K562 (cell line): Measurements from ENCODE around the gene PCK1. TPM values are rescaled to one million over a fixed set of nuclear protein-coding genes. Genes with fewer than 3 reads are reported as not detected.

Experiments used
- ATAC-seq: fragments of 200-7000 bp; cut with Tn5 transposase; 3 replicates; pipeline ENCODE4 v1.9.1; 2020; ENCODE audit warnings: moderate library complexity
- BruUV-seq: library from RNA; stranded (reverse); fragments of 400-500 nt; replicated peaks from 2 replicates; lab custom pipeline; 2021; lab: Mats Ljungman, UMichigan
- CTCF ChIA-PET: fragments of 300-600 bp; formaldehyde crosslinking; extraction: SDS; loops from one replicate; lab custom pipeline; 2021; ENCODE audit warnings: low intra/inter-chr PET ratio; lab: Yijun Ruan, JAX
- POLR2A ChIA-PET: fragments of 300-600, 350-650 bp; sonication (Branson Sonifier 250); formaldehyde crosslinking; extraction: SDS; loops from one replicate; lab custom pipeline; 2021; ENCODE audit warnings: antibody characterized with exemption, inconsistent platforms; lab: Yijun Ruan, JAX
- DNase-seq, 4 experiments: peaks; one replicate each; pipeline versions ENCODE4 v3.0.0 to v3.0.0-alpha.2; 2011 to 2018; ENCODE audit warnings: low spot score in 3 of 4, mixed read lengths in 3 of 4; ENCODE audit errors: extremely low read depth in 1 of 4
- FAIRE-seq: peaks from 2 replicates; lab custom pipeline; 2011; peaks lifted over from hg19 to GRCh38; lab: Jason Lieb, UNC
- H2AFZ ChIP-seq: 2 replicates; pipeline ENCODE4 v1.6.0; 2011; ENCODE audit warnings: low read depth, low read length, control low read depth, inconsistent platforms
- H3K27ac ChIP-seq: fragments of 200-600 bp; 3 replicates; pipeline ENCODE4 v1.8.0; 2011; ENCODE audit warnings: low read depth, mild to moderate bottlenecking, control low read depth, inconsistent platforms, low read length, moderate library complexity, mixed read lengths; ENCODE audit errors: extremely low read depth
- H3K27me3 ChIP-seq, 2 experiments: fragments of 300-600 bp in 1 of 2; 2 replicates in 1 of 2; 3 replicates in 1 of 2; pipeline versions ENCODE4 v1.6.0 to v1.8.0; 2011; ENCODE audit warnings: inconsistent platforms in 2 of 2, low read length in 2 of 2, mild to moderate bottlenecking in 1 of 2, mixed read lengths in 1 of 2, moderate library complexity in 1 of 2; ENCODE audit not compliant: control insufficient read depth in 2 of 2, insufficient read depth in 2 of 2
- H3K36me3 ChIP-seq: fragments of 300-600 bp; 3 replicates; pipeline ENCODE4 v1.8.0; 2011; ENCODE audit warnings: mild to moderate bottlenecking, low read length, inconsistent platforms; ENCODE audit not compliant: control insufficient read depth, insufficient read depth
- H3K4me1 ChIP-seq, 2 experiments: fragments of 200-600 bp in 1 of 2; replicated peaks in 1 of 2; 2 replicates in 1 of 2; 3 replicates in 1 of 2; pipeline versions ENCODE4 v1.5.1 to v1.8.0; 2011; ENCODE audit warnings: inconsistent platforms in 2 of 2, low read length in 2 of 2, mild to moderate bottlenecking in 1 of 2, mixed read lengths in 1 of 2, moderate library complexity in 1 of 2; ENCODE audit not compliant: control insufficient read depth in 2 of 2, insufficient read depth in 2 of 2
- H3K4me2 ChIP-seq: 2 replicates; pipeline ENCODE4 v1.6.1; 2011; ENCODE audit warnings: low read length, control low read depth, inconsistent platforms, mixed read lengths; ENCODE audit not compliant: insufficient read depth
- H3K4me3 ChIP-seq: fragments of 200-600 bp; sonication (generic), shearing (Covaris generic); 2 replicates; pipeline ENCODE4 v1.5.1; 2016; ENCODE audit warnings: control low read depth, inconsistent platforms
- H3K79me2 ChIP-seq: fragments of 200-600 bp; 3 replicates; pipeline ENCODE4 v1.8.0; 2011; ENCODE audit warnings: low read length, inconsistent platforms; ENCODE audit not compliant: control insufficient read depth, insufficient read depth
- H3K9ac ChIP-seq, 2 experiments: 2 replicates each; pipeline versions ENCODE4 v1.6.0 to v1.6.1; 2011; ENCODE audit warnings: low read depth in 2 of 2, low read length in 2 of 2, control low read depth in 1 of 2, inconsistent platforms in 1 of 2, mild to moderate bottlenecking in 1 of 2, mixed read lengths in 1 of 2; ENCODE audit not compliant: insufficient read depth in 1 of 2
- H3K9me1 ChIP-seq: one replicate; pipeline ENCODE4 v1.6.0; 2011; ENCODE audit warnings: inconsistent platforms, mild to moderate bottlenecking, low read length, moderate library complexity; ENCODE audit not compliant: control insufficient read depth, insufficient read depth
- H3K9me3 ChIP-seq: replicated peaks from 2 replicates; pipeline ENCODE4 v1.5.1; 2011; ENCODE audit warnings: low read depth, low read length, inconsistent platforms; ENCODE audit not compliant: control insufficient read depth, insufficient read depth
- H4K20me1 ChIP-seq: replicated peaks from 2 replicates; pipeline ENCODE4 v1.6.1; 2011; ENCODE audit warnings: low read length, inconsistent platforms, mixed read lengths; ENCODE audit not compliant: control insufficient read depth, insufficient read depth
- CBFA2T3 ChIP-seq: fragments of 450-650 bp; IDR thresholded peaks from 2 replicates; pipeline ENCODE4 v1.6.1; 2017
- IRF2 ChIP-seq: sonication (generic); formaldehyde crosslinking; IDR thresholded peaks from 2 replicates; pipeline ENCODE4 v1.8.1; 2022; ENCODE audit warnings: mild to moderate bottlenecking, missing genetic modification reagents
- KDM2B ChIP-seq: fragments of 250-450 bp; sonication (Bioruptor Pico); IDR thresholded peaks from 2 replicates; pipeline ENCODE4 v1.8.0; 2021; ENCODE audit warnings: mild to moderate bottlenecking, moderate library complexity
- MAFG ChIP-seq: fragments of 450-650 bp; conservative IDR thresholded peaks from 2 replicates; pipeline ENCODE4 v1.6.1; 2016; ENCODE audit warnings: missing genetic modification characterization, missing compliant biosample characterization
- NELFE ChIP-seq: IDR thresholded peaks from 2 replicates; pipeline ENCODE4 v1.6.1; 2011; ENCODE audit warnings: mild to moderate bottlenecking; ENCODE audit not compliant: insufficient read depth, insufficient read length
- SIN3B ChIP-seq: fragments of 450-650 bp; IDR thresholded peaks from 2 replicates; pipeline ENCODE4 v1.6.1; 2017; ENCODE audit warnings: low read depth, mild to moderate bottlenecking, moderate library complexity
- SMAD2 ChIP-seq: fragments of 150-350 bp; IDR thresholded peaks from 2 replicates; pipeline ENCODE4 v1.6.1; 2014; ENCODE audit warnings: low read depth, mild to moderate bottlenecking, low read length
- STAT6 ChIP-seq: sonication (generic); formaldehyde crosslinking; IDR thresholded peaks from 2 replicates; pipeline ENCODE4 v1.8.1; 2023; ENCODE audit warnings: mild to moderate bottlenecking, missing genetic modification reagents
- XRCC3 ChIP-seq: fragments of 450-650 bp; IDR thresholded peaks from 2 replicates; pipeline ENCODE4 v1.6.1; 2017; ENCODE audit warnings: mild to moderate bottlenecking, moderate library complexity
- ZNF668 ChIP-seq: fragments of 250-450 bp; sonication (Bioruptor Pico); IDR thresholded peaks from 2 replicates; pipeline ENCODE4 v1.8.0; 2022; ENCODE audit warnings: mild to moderate bottlenecking, inconsistent platforms
- ZNF780A ChIP-seq: fragments of 250-450 bp; sonication (Bioruptor Pico); IDR thresholded peaks from 2 replicates; pipeline ENCODE4 v1.5.0; 2021; ENCODE audit warnings: mild to moderate bottlenecking
- ZNF785 ChIP-seq: fragments of 250-450 bp; sonication (Bioruptor Pico); IDR thresholded peaks from 2 replicates; pipeline ENCODE4 v1.4.0; 2020; ENCODE audit warnings: mild to moderate bottlenecking
- WGBS: fragments of 100-300 bp; shearing (Covaris generic); methylation state at CpG from one replicate; pipeline ENCODE4 v1.1.6; 2016; ENCODE audit warnings: low coverage, mixed read lengths; ENCODE audit not compliant: insufficient coverage; ENCODE audit errors: missing lambda C conversion rate; 5-methylcytosine and 5-hydroxymethylcytosine counted together
- in situ Hi-C: fragments of 300-500 bp; cut with MboI; formaldehyde crosslinking; loops from 4 replicates; pipeline ENCODE4 v1.15.0; 2018; ENCODE audit warnings: inconsistent platforms, mixed read lengths
- intact Hi-C: fragments of 100-400 bp; cut with micrococcal nuclease; formaldehyde crosslinking; loops from 2 replicates; pipeline ENCODE4 v1.14.2; 2022
- polyA plus RNA-seq, 8 experiments: library from polyadenylated mRNA; depleted of rRNA in 4 of 8; stranded (reverse) in 5 of 8; unstranded in 3 of 8; fragments of >200 nt; fragmentation: Nextera tagmentation in 2 of 8; fragmentation: Illumina TruSeq in 1 of 8; extraction: Ambion mirVana in 2 of 8; extraction: Trizol in 1 of 8; gene quantifications; 2 replicates each; pipeline versions ENCODE4 v1.2.1 to v1.2.3, GENCODE V29; 2011 to 2014; ENCODE audit warnings: inconsistent platforms in 1 of 8, missing spikeins in 1 of 8
- total RNA-seq, 7 experiments: library from RNA; depleted of rRNA in 6 of 7; stranded (reverse); fragments of >200 nt in 6 of 7; fragmentation: Illumina TruSeq in 2 of 7; extraction: Trizol in 2 of 7; gene quantifications; 2 replicates each; pipeline versions ENCODE4 v1.2.1 to v1.2.3, GENCODE V29; 2011 to 2021; ENCODE audit warnings: low replicate concordance in 1 of 7
- TF ChIP-seq, protein P1 (sequence below): sonication (generic); formaldehyde crosslinking; IDR thresholded peaks from 2 replicates; pipeline ENCODE4 v1.8.0; 2022; ENCODE audit warnings: mild to moderate bottlenecking, missing genetic modification reagents
- TF ChIP-seq, protein P2 (sequence below): fragments of 250-450 bp; sonication (Bioruptor Pico); IDR thresholded peaks from 2 replicates; pipeline ENCODE4 v1.4.0; 2020; ENCODE audit warnings: borderline replicate concordance

Gene PCK1
- total and polyA plus RNA-seq, 9 of the 15 experiments (the other 6 are each of a cell fraction or from before 2014, with no cell fraction given) = 0.05 to 0.73 (median 0.15) TPM

- TF ChIP-seq STAT6 (CRISPR knock-in tag) (no peak), IRF2 (CRISPR knock-in tag) (no peak), SIN3B (no peak), MAFG (no peak), ZNF668 (no peak)
Measured at GRCh38 chr20:57530327-57530981, 30.5 kb upstream of the PCK1 start (continued).

- no peak overlapping the region for H3K27ac ChIP-seq
- WGBS = 52% methylated on average over 2 of the region's 2 CpGs
- no peaks in the 10 kb centered on the region for H4K20me1 ChIP-seq
- ATAC-seq = no peak
- no peaks in the 10 kb centered on the region for H3K36me3 ChIP-seq
- H3K4me2 ChIP-seq = no peak overlapping the region
- CTCF ChIA-PET = no interaction called here
- H3K4me3 ChIP-seq = no peak overlapping the region
- H3K9me3 ChIP-seq = peaks cover 12% of the 10 kb centered on the region
- intact Hi-C loops (no loop called here), in situ Hi-C loops (loop anchor here (5.0 kb wide), 1 partner anchor 60 kb away; no protein-coding TSS in a partner anchor)
- H2AFZ ChIP-seq = no peak overlapping the region
- FAIRE-seq = no peak
- H3K9ac ChIP-seq = no peak overlapping the region
- no peak for DNase-seq
- H3K27me3 ChIP-seq = no peaks in the 10 kb centered on the region
- BruUV-seq = no TSS peak
- H3K4me1 ChIP-seq = peaks cover 3 to 4% of the 10 kb centered on the region in 2 experiments; a peak in 4 of 5 replicates
- no peaks in the 10 kb centered on the region for H3K9me1 ChIP-seq
- POLR2A ChIA-PET = interaction anchor here (0.6 to 1.0 kb wide), 2 partner anchors 63 to 148 kb away, joined by 3 to 4 read pairs; no protein-coding TSS in a partner anchor
- H3K79me2 ChIP-seq = no peaks in the 10 kb centered on the region
- TF ChIP-seq, protein P1, sequence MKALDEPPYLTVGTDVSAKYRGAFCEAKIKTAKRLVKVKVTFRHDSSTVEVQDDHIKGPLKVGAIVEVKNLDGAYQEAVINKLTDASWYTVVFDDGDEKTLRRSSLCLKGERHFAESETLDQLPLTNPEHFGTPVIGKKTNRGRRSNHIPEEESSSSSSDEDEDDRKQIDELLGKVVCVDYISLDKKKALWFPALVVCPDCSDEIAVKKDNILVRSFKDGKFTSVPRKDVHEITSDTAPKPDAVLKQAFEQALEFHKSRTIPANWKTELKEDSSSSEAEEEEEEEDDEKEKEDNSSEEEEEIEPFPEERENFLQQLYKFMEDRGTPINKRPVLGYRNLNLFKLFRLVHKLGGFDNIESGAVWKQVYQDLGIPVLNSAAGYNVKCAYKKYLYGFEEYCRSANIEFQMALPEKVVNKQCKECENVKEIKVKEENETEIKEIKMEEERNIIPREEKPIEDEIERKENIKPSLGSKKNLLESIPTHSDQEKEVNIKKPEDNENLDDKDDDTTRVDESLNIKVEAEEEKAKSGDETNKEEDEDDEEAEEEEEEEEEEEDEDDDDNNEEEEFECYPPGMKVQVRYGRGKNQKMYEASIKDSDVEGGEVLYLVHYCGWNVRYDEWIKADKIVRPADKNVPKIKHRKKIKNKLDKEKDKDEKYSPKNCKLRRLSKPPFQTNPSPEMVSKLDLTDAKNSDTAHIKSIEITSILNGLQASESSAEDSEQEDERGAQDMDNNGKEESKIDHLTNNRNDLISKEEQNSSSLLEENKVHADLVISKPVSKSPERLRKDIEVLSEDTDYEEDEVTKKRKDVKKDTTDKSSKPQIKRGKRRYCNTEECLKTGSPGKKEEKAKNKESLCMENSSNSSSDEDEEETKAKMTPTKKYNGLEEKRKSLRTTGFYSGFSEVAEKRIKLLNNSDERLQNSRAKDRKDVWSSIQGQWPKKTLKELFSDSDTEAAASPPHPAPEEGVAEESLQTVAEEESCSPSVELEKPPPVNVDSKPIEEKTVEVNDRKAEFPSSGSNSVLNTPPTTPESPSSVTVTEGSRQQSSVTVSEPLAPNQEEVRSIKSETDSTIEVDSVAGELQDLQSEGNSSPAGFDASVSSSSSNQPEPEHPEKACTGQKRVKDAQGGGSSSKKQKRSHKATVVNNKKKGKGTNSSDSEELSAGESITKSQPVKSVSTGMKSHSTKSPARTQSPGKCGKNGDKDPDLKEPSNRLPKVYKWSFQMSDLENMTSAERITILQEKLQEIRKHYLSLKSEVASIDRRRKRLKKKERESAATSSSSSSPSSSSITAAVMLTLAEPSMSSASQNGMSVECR (CRISPR knock-in tag) = no peak
- no peak for TF ChIP-seq XRCC3
- no peak for TF ChIP-seq KDM2B (CRISPR knock-in tag)
- TF ChIP-seq, protein P2, sequence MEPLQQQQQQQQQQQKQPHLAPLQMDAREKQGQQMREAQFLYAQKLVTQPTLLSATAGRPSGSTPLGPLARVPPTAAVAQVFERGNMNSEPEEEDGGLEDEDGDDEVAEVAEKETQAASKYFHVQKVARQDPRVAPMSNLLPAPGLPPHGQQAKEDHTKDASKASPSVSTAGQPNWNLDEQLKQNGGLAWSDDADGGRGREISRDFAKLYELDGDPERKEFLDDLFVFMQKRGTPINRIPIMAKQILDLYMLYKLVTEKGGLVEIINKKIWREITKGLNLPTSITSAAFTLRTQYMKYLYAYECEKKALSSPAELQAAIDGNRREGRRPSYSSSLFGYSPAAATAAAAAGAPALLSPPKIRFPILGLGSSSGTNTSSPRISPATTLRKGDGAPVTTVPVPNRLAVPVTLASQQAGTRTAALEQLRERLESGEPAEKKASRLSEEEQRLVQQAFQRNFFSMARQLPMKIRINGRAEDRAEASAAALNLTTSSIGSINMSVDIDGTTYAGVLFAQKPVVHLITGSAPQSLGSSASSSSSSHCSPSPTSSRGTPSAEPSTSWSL (CRISPR knock-in tag) = no peak
- no peak for TF ChIP-seq ZNF780A
- TF ChIP-seq SMAD2 = no peak
- no peak for TF ChIP-seq ZNF785 (CRISPR knock-in tag)
- no peak for TF ChIP-seq CBFA2T3
- no peak for TF ChIP-seq NELFE
Measured at GRCh38 chr20:57532104-57532503, 28.8 kb upstream of the PCK1 start.
